ENCODE data around the gene SORCS2.

SORCS2 gene

DNA sequence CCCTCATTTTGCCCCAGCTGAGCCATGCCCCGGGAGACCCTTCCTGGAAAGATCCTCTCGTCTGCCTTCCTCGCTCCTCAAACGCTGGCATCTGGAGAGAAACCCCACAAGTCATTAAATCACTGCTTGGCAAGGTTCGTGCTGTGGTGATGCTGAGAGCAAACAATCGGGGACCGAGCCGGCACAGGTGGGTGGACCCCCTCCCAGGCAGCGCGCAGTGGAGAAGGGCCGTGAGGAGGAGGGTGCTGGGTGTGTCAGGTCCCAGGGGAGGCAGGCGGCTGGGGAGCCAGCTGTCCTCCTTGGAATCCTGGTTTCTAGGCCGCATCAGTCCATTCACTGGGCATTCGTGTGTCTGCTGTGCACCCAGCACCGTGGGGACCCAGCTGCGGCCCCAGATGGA, 307.3 kb downstream of the SORCS2 start:
- H3K4me3 Mint-ChIP-seq = no peak overlapping the region
- no peaks in the 10 kb centered on the region for H3K36me3 Mint-ChIP-seq
- H3K4me1 Mint-ChIP-seq = no peaks in the 10 kb centered on the region
- no peaks in the 10 kb centered on the region for H3K9me3 Mint-ChIP-seq
- H3K27ac Mint-ChIP-seq = no peak overlapping the region
- ATAC-seq (no peak), DNase-seq (ENCODE audit: low spot score in 2 of 2) (no peak)

DNA sequence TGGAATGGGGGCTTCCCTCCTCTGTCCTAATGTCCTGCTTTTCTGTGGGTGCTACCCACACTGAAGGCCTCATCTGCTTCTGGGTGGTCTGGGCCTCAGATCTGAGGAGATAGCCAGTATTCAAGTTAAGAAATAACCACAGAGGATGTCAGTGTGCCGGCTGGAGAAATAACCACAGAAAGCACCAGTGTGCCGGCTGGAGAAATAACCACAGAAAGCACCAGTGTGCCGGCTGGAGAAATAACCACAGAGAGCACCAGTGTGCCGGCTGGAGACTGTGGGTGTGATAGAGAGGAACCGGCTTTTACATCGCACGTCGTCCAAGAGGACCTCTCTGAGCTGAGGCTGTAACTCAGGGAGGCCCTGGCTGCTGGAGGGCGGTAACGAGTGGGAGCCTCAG, 308.1 kb downstream of the SORCS2 start:
- DNase-seq (ENCODE audit: low spot score in 2 of 2) = no peak
- Mint-ChIP-seq H3K4me3 (no peak overlapping the region), H3K27ac (no peak overlapping the region), H3K36me3 (no peaks in the 10 kb centered on the region), H3K9me3 (no peaks in the 10 kb centered on the region), H3K4me1 (no peaks in the 10 kb centered on the region)
- no peak for ATAC-seq

DNA sequence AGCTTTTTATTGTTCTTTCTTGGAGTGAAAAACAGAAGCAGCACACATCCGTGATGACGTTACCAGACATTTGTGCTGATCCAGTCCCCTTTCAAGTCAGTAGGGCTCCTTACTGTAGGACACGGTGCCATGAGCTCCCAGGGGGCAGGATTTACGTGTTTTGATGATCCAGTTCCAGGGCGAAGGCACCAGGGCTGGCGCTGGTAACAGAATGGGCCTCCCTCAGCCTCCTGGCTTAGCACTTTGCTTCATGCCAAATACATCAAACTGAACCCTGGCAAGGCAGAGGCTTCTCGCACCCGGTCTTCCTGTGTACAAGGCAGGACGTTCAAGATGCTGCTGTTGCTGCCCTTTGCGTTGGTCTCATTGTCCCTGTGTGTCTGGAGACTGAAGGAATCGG, 309.0 kb downstream of the SORCS2 start:
- DNase-seq (ENCODE audit: low spot score in 2 of 2) (no peak), ATAC-seq (no peak)
- Mint-ChIP-seq H3K4me3 (no peak overlapping the region), H3K27ac (no peak overlapping the region), H3K4me1 (no peaks in the 10 kb centered on the region), H3K36me3 (no peaks in the 10 kb centered on the region), H3K9me3 (no peaks in the 10 kb centered on the region)

DNA sequence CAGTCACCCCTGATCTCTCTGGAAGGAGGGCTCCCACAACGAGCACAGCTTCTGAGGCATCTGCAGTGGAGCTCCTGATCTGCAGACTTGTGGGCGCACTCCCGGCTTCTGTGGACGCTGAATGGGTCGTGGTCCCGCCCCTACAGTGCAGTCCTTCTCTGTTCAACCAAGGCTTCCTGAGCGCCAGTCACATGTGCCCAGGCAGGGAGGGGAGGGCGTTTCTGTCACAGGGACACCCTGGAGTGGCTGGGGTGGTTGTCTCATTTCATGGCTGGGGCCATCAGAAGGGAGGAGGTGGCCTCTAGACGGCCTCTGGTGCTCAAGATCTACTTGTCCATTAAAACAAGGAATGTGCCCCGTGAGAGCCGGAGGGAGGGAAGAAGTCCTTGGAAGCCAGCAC, 309.5 kb downstream of the SORCS2 start:
- no peaks in the 10 kb centered on the region for H3K9me3 Mint-ChIP-seq
- no peak for DNase-seq (ENCODE audit: low spot score in 2 of 2)
- H3K4me3 Mint-ChIP-seq = no peak overlapping the region
- no peak overlapping the region for H3K27ac Mint-ChIP-seq
- H3K4me1 Mint-ChIP-seq = no peaks in the 10 kb centered on the region
- ATAC-seq = no peak
- no peaks in the 10 kb centered on the region for H3K36me3 Mint-ChIP-seq

DNA sequence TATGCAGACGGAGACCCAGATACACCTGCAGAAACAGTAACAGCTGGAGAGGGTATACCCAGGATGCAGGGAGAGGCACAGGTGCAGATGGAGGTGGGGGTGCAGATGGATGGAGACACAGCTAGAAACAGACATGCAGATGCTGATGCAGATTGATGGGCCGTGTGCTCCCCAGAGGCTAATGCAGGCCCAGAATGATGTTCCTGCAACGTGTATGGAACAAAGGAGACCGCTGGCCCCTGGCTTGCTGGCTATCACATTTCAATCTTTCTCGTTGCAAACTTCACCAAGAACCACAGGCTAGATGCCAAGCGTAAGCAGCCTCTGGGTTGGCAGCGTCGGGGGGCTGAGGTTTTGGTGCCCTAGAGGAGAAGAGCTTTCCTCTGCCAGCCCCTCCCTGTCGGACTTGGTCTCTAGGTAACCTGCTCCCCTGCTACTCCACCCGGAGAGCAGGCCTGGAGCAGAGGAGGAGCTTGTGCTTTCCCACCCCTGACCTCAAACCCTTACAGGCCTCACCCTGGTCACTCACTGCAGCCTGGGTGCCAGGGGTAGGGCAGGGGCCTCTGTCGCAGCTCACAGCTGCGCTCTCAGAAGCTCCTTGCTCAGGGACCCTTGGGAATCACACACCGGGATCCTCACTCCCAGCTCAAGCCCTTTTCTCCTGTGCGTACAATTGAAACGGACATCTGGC, 311.4 kb downstream of the SORCS2 start:
- Mint-ChIP-seq H3K4me3 (no peak overlapping the region), H3K36me3 (peaks cover 8% of the 10 kb centered on the region), H3K4me1 (peaks cover 5% of the 10 kb centered on the region), H3K9me3 (no peaks in the 10 kb centered on the region), H3K27ac (no peak overlapping the region)
- no peak for ATAC-seq
- no peak for DNase-seq (ENCODE audit: low spot score in 2 of 2)

DNA sequence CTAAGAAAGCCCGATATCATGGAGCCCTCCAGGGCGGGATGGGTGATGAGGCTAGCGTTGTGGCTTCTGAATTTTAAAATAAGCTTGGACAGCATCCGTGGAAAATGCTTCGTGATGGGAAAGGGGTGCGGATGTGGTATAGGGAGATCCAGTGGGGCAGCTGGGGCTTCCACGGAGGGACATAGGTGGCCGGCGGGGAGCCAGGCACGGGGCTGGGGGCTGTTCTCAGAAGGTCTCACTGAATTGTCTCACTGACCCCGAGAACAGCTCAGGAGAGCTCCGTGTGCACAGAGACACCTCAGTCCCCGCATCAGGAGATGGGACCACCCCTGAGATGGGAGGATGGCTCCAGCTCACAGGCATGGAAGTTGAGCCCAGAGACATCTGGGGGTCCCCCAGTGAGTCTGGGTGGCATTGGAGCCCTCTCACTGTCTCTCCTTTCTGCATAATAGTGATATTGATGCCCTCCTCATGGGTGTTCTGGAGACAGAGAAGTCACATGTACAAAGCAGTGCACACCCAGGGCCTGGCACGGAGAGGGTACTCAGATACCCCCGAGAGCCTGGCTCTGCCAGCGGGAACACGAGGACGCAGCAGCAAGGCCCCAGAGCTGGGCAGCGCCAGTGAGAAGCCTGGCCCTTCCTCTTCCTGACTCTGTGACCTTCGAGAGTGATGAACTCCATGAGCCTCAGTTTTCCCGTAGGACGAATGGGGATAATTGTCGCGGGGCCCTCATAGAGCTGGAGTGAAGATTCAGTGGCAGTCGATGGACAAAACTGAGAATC, 313.0 kb downstream of the SORCS2 start:
- peaks cover 5% of the 10 kb centered on the region for H3K4me1 Mint-ChIP-seq
- no peaks in the 10 kb centered on the region for H3K9me3 Mint-ChIP-seq
- H3K36me3 Mint-ChIP-seq = peaks cover 8% of the 10 kb centered on the region
- DNase-seq (ENCODE audit: low spot score in 2 of 2) = no peak
- H3K27ac Mint-ChIP-seq = no peak overlapping the region
- H3K4me3 Mint-ChIP-seq = no peak overlapping the region
- ATAC-seq = no peak

DNA sequence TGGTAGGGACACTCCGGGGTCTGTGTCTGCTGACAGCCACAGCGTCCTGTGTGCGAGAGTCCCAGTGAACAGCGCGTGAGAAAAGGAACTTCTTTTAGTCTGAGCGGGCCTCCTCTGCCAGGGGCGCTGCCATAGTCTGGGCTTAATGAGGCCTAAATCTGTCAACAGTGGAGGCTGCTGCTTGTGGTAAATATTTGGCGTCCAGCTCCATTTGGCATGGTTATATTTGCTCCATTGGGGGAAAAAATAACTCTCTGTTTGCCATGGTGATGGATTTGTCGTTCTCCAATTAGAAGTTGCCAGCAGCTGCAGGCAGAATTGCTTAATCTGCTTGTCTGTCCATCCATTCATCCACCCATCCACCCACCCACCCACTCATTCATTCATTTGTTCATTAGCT, 313.8 kb downstream of the SORCS2 start:
- DNase-seq (ENCODE audit: low spot score in 2 of 2) = no peak
- H3K4me1 Mint-ChIP-seq = peaks cover 5% of the 10 kb centered on the region
- H3K27ac Mint-ChIP-seq = no peak overlapping the region
- H3K9me3 Mint-ChIP-seq = no peaks in the 10 kb centered on the region
- H3K36me3 Mint-ChIP-seq = peaks cover 8% of the 10 kb centered on the region
- ATAC-seq = no peak
- H3K4me3 Mint-ChIP-seq = no peak overlapping the region

DNA sequence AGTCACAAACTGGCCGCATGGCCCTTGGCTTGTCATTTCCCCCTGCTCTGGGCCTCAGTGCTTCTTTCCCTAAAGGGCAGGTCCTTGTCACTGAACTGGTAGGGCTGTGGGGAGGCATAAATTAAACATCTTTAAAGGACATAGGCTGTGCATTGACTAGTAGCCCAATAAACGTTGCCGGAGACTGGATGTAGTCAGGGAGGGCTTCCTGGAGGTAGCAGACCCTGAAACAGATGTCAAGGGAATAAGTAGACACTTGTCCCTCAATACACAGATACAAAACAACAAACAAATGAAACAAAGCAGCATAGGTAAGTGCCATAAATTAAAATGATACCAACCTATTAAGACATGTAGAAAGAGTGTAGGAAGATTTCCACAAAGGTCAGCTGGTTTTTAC, 314.2 kb downstream of the SORCS2 start:
- H3K36me3 Mint-ChIP-seq = peaks cover 8% of the 10 kb centered on the region
- H3K9me3 Mint-ChIP-seq = no peaks in the 10 kb centered on the region
- H3K27ac Mint-ChIP-seq = no peak overlapping the region
- no peak for DNase-seq (ENCODE audit: low spot score in 2 of 2)
- ATAC-seq = no peak
- no peak overlapping the region for H3K4me3 Mint-ChIP-seq
- peaks cover 5% of the 10 kb centered on the region for H3K4me1 Mint-ChIP-seq

DNA sequence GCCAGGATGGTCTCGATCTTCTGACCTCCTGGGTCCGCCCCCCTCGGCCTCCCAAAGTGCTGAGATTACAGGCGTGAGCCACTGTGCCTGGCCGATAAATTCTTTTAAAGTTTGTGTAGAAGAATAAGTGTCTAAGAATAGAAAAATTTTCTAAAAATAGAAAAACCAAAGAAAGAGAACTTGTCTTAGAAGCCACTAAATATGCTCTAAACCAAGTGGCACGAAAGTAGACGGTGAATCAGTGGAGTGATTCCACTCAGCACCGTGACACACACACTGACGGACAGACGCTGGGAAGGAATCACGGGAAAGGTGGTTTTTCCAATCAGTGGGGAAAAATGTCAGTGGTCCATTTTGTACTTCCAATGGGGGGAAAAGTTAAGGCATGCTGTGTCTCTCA, 315.0 kb downstream of the SORCS2 start:
- Mint-ChIP-seq H3K4me3 (no peak overlapping the region), H3K27ac (no peak overlapping the region), H3K4me1 (peaks cover 5% of the 10 kb centered on the region), H3K36me3 (peaks cover 8% of the 10 kb centered on the region), H3K9me3 (no peaks in the 10 kb centered on the region)
- ATAC-seq (no peak), DNase-seq (ENCODE audit: low spot score in 2 of 2) (no peak)

DNA sequence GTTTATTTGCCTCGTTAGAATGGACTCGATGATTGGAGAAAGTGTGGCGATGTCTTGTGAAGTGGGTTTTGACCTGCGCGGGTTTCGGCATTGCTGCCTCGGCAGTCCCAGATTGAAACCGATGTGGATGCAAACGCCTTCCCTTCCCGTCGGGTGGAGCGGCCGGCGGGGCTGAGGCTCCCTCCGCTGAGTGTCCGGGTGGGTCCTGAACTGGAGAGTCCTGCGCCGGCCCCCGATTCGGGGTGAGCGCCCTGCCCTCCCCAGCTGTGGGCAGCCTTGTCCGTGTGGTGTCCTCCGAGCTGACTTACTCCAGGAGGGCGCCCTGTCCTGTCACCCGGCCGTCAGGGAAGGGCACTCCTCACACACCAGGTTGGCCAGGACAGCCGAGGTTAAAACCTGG, 317.7 kb downstream of the SORCS2 start:
- ATAC-seq (no peak), DNase-seq (ENCODE audit: low spot score in 2 of 2) (no peak)
- Mint-ChIP-seq H3K4me3 (no peak overlapping the region), H3K9me3 (no peaks in the 10 kb centered on the region), H3K4me1 (peaks cover 5% of the 10 kb centered on the region), H3K27ac (no peak overlapping the region), H3K36me3 (peaks cover 8% of the 10 kb centered on the region)

DNA sequence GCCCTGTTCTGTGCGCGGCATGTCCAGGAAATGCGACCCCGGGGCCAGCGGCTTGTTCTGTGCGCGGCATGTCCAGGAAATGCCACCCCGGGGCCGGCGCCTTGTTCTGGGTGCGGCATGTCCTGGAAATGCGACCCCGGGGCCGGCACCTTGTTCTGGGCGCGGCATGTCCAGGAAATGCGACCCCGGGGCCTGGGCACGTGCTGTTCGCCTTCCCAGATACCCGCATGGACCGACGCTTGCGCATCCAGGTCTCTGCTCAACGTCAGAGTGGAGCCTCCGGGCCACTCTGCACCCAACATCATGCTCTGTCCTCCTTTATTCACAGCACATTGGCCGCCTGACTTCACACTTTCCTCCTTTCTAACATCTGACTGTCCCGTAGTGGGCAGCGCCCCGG, 318.2 kb downstream of the SORCS2 start:
- Mint-ChIP-seq H3K4me3 (no peak overlapping the region), H3K27ac (no peak overlapping the region), H3K9me3 (no peaks in the 10 kb centered on the region), H3K36me3 (peaks cover 8% of the 10 kb centered on the region), H3K4me1 (peaks cover 5% of the 10 kb centered on the region)
- DNase-seq (ENCODE audit: low spot score in 2 of 2) = no peak
- ATAC-seq = no peak

DNA sequence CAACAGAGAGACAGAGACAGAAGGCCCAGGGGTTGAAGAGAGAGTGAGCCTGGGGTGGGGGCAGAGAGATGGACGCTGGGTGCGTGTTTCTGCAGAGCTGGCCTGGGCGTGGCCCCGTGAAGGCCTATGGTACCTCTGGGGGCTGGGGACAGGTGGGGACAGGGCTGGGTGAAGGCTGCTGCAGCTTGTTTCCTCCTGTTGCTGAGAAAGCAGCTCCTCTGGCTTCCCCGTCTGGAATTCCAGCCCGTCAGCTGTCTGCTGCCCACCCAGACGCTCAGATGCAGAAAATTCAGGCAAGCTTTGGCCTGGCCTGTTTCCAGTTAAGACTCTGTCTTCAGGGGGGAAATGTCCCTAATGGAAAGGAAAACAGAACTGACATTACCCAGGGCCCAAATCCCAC, 319.2 kb downstream of the SORCS2 start:
- Mint-ChIP-seq H3K4me3 (no peak overlapping the region), H3K27ac (no peak overlapping the region), H3K36me3 (peaks cover 8% of the 10 kb centered on the region), H3K4me1 (peaks cover 5% of the 10 kb centered on the region), H3K9me3 (no peaks in the 10 kb centered on the region)
- DNase-seq (ENCODE audit: low spot score in 2 of 2) (no peak), ATAC-seq (no peak)

DNA sequence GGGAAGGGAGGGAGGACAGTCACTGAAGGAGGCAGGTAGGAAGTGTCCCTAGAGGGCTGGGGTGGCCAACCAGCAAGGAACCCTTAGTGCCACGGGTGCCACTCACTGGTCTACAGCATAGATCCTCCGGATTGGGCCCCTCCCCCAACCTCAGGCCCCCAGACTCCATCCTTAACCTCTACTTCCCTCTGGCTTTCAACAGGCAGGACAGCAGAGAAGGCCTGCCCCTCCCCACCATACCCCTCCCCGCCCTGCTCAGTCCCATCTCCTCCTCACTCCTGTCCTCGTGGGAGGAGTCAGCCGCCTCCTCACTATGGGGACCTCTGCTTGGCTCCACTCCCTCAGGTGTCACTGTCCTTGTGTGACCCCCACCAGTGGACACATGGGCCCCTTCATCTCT, 320.1 kb downstream of the SORCS2 start:
- no peak for ATAC-seq
- no peaks in the 10 kb centered on the region for H3K9me3 Mint-ChIP-seq

DNA sequence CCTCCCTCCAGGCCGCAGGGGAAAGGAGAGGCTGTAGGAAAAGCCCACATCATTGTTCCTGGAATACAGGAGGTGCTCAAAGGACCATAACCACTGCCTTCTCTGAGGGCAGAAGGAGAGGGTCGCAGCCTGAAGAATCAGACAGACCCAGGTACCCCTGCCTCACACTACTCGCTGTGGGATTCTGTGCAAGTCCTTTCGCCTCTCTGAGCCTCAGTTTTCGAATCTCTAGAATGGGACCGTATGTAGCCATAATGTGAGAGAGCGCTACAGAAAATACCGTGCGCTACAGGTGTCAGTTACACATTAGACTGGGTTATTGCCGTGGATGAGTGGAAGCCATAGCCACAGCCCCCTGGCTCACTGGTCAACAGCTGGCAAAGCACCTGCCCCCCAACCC, 320.6 kb downstream of the SORCS2 start:
- no peak for ATAC-seq

More for the DNA sequence above, 320.1 kb downstream of the SORCS2 start:
- H3K36me3 Mint-ChIP-seq = peaks cover 8% of the 10 kb centered on the region
- peaks cover 10% of the 10 kb centered on the region for H3K4me1 Mint-ChIP-seq
- no peak for DNase-seq (ENCODE audit: low spot score in 2 of 2)
- H3K4me3 Mint-ChIP-seq = no peak overlapping the region
- no peak overlapping the region for H3K27ac Mint-ChIP-seq

DNA sequence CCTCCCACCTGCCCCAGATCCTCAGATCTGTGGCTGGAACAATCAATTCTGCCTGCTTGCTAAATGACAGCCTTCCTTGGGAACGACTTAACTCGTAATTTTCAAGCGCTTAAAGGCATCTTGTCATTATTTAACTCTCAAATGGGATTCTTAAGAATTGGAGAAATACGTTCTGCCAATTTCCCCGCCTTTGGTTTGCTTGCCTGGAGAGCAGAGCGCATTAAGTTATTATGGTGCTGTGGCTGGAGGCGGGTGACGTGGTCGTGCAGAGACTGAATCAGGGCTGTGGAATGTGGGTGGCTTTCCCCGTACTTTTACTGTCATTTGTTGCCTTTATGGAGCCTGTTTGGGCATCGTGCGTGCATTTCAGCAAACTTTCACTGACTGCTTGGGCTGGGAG, 321.3 kb downstream of the SORCS2 start:
- no peaks in the 10 kb centered on the region for H3K36me3 Mint-ChIP-seq
- ATAC-seq = no peak
- no peaks in the 10 kb centered on the region for H3K9me3 Mint-ChIP-seq
- H3K27ac Mint-ChIP-seq = no peak overlapping the region
- H3K4me1 Mint-ChIP-seq = peaks cover 5% of the 10 kb centered on the region
- no peak overlapping the region for H3K4me3 Mint-ChIP-seq
- DNase-seq (ENCODE audit: low spot score in 2 of 2) = no peak

More for the DNA sequence above, 320.6 kb downstream of the SORCS2 start:
- no peak overlapping the region for H3K27ac Mint-ChIP-seq
- DNase-seq (ENCODE audit: low spot score in 2 of 2) = no peak
- peaks cover 2% of the 10 kb centered on the region for H3K36me3 Mint-ChIP-seq
- no peak overlapping the region for H3K4me3 Mint-ChIP-seq
- peaks cover 7% of the 10 kb centered on the region for H3K4me1 Mint-ChIP-seq
- no peaks in the 10 kb centered on the region for H3K9me3 Mint-ChIP-seq

DNA sequence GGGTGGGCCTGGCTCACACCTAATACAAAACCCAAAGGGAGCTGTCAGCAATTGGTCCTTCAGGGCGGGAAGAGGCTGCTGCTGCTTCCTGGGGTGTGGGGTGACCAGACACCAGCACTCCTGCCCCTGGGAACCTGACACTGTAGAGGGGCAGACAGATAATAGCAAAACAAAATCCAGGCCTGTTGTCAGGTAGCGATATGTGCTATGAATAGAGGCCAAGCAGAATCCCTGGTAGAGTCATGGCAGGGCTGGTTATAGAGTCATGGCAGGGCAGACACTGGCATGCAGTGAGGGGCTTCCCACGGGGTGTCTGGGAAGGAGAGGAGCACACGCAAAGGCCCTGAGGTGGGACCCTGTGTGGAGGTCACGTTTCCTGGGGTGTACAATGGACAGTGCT, 321.9 kb downstream of the SORCS2 start:
- no peak for ATAC-seq
- H3K27ac Mint-ChIP-seq = no peak overlapping the region
- no peaks in the 10 kb centered on the region for H3K36me3 Mint-ChIP-seq

More for the DNA sequence above, 321.9 kb downstream of the SORCS2 start:
- Mint-ChIP-seq H3K4me1 (peaks cover 5% of the 10 kb centered on the region), H3K4me3 (no peak overlapping the region), H3K9me3 (no peaks in the 10 kb centered on the region)
- DNase-seq (ENCODE audit: low spot score in 2 of 2) = no peak
